HCT116 (cell line): Measurements from ENCODE around the gene OR6K2. TPM values are rescaled to one million over a fixed set of nuclear protein-coding genes. Genes with fewer than 3 reads are reported as not detected.

Experiments
- ATAC-seq: fragments of 200-7000 bp; cut with Tn5 transposase; 2 replicates; pipeline ENCODE4 v1.9.1; 2020; ENCODE audit warnings: mild to moderate bottlenecking, moderate library complexity
- BruUV-seq: library from RNA; stranded (reverse); fragments of 400-500 nt; replicated peaks from 2 replicates; lab custom pipeline; 2021; lab: Mats Ljungman, UMichigan
- CTCF ChIA-PET: fragments of 300-600 bp; sonication (Branson Sonifier 250); formaldehyde crosslinking; loops from one replicate; lab custom pipeline; 2021; ENCODE audit warnings: antibody characterized with exemption; lab: Charles Lee
- POLR2A ChIA-PET: fragments of 300-600, 350-600 bp; sonication (Branson Sonifier 250); formaldehyde crosslinking; loops from one replicate; lab custom pipeline; 2021; ENCODE audit warnings: antibody characterized with exemption; lab: Charles Lee
- RAD21 ChIA-PET, 2 experiments: fragments of 300-600 bp; sonication (Branson Sonifier 250); formaldehyde crosslinking; loops; one replicate each; lab custom pipeline; 2023; ENCODE audit warnings: low total read pairs in 2 of 2; ENCODE audit not compliant: uncharacterized antibody in 2 of 2, unreplicated experiment in 2 of 2, low non-redundant PET in 1 of 2; lab: Charles Lee
- DNase-seq: peaks from one replicate; pipeline ENCODE4 v3.0.0-alpha.2; 2010; ENCODE audit warnings: low read depth, low spot score
- H2AFZ ChIP-seq: fragments of 200-600 bp; shearing (Covaris generic), sonication (generic); 2 replicates; pipeline ENCODE4 v1.6.1; 2017; ENCODE audit warnings: low read depth, mixed run types, mixed read lengths, antibody characterized with exemption, low read length; ENCODE audit not compliant: poor library complexity, severe bottlenecking
- H3K27ac ChIP-seq: 2 replicates; pipeline ENCODE4 v1.5.1; 2012; ENCODE audit warnings: low read depth, low read length
- H3K27me3 ChIP-seq: fragments of 200-600 bp; sonication (generic); 2 replicates; pipeline ENCODE4 v1.6.1; 2016; ENCODE audit warnings: mixed run types, low read length, mixed read lengths; ENCODE audit not compliant: insufficient read depth
- H3K36me3 ChIP-seq, 2 experiments: fragments of 200-500 bp in 1 of 2; fragments of 200-600 bp in 1 of 2; sonication (Bioruptor generic) in 1 of 2; sonication (generic) in 1 of 2; 2 replicates each; pipeline versions ENCODE4 v1.5.1 to v1.6.1; 2014 to 2016; ENCODE audit warnings: low read length in 2 of 2, inconsistent platforms in 1 of 2, mixed read lengths in 1 of 2, mixed run types in 1 of 2; ENCODE audit not compliant: insufficient read depth in 2 of 2, control insufficient read depth in 1 of 2
- H3K4me1 ChIP-seq, 2 experiments: fragments of 200-600 bp in 1 of 2; sonication (generic) in 1 of 2; 2 replicates each; pipeline versions ENCODE4 v1.5.1 to v1.6.1; 2012 to 2017; ENCODE audit warnings: low read length in 2 of 2, inconsistent platforms in 1 of 2, mild to moderate bottlenecking in 1 of 2, mixed read lengths in 1 of 2, mixed run types in 1 of 2, moderate library complexity in 1 of 2; ENCODE audit not compliant: insufficient read depth in 2 of 2, control insufficient read depth in 1 of 2
- H3K4me2 ChIP-seq: fragments of 200-600 bp; sonication (generic); 2 replicates; pipeline ENCODE4 v1.6.1; 2017; ENCODE audit warnings: mixed run types, low read length, mixed read lengths
- H3K4me3 ChIP-seq, 2 experiments: fragments of 200-600 bp in 1 of 2; sonication (generic) in 1 of 2; replicated peaks in 1 of 2; 2 replicates each; pipeline ENCODE4 v1.5.1; 2011 to 2016; ENCODE audit warnings: low read length in 2 of 2, control low read depth in 1 of 2, low read depth in 1 of 2, mild to moderate bottlenecking in 1 of 2, mixed read lengths in 1 of 2, mixed run types in 1 of 2
- H3K79me2 ChIP-seq: fragments of 200-600 bp; sonication (generic); 2 replicates; pipeline ENCODE4 v1.6.1; 2017; ENCODE audit warnings: mild to moderate bottlenecking, mixed run types, low read length, moderate library complexity, mixed read lengths; ENCODE audit not compliant: insufficient read depth
- H3K9ac ChIP-seq: fragments of 200-600 bp; sonication (generic); 2 replicates; pipeline ENCODE4 v1.6.1; 2016; ENCODE audit warnings: low read length, mixed read lengths
- H3K9me2 ChIP-seq: fragments of 200-600 bp; sonication (generic), shearing (Covaris generic); 2 replicates; pipeline ENCODE4 v1.6.1; 2017; ENCODE audit warnings: mixed run types, mild to moderate bottlenecking, moderate library complexity; ENCODE audit not compliant: insufficient read depth
- H3K9me3 ChIP-seq, 2 experiments: fragments of 200-500 bp in 1 of 2; fragments of 200-600 bp in 1 of 2; sonication (Bioruptor generic) in 1 of 2; sonication (generic) in 1 of 2; 2 replicates each; pipeline ENCODE4 v1.6.1; 2014 to 2017; ENCODE audit warnings: low read length in 2 of 2, mixed read lengths in 2 of 2, inconsistent platforms in 1 of 2, low read depth in 1 of 2, mild to moderate bottlenecking in 1 of 2, mixed run types in 1 of 2, moderate library complexity in 1 of 2; ENCODE audit not compliant: control insufficient read depth in 1 of 2, insufficient read depth in 1 of 2
- H4K20me1 ChIP-seq: fragments of 200-600 bp; sonication (generic), shearing (Covaris generic); 2 replicates; pipeline ENCODE4 v1.6.1; 2017; ENCODE audit warnings: mixed run types, mild to moderate bottlenecking, moderate library complexity; ENCODE audit not compliant: insufficient read depth
- CBX3 ChIP-seq: IDR thresholded peaks from 2 replicates; pipeline ENCODE4 v1.6.1; 2012; ENCODE audit warnings: low read depth
- CEBPB ChIP-seq: IDR thresholded peaks from 2 replicates; pipeline ENCODE4 v1.6.1; 2012; ENCODE audit warnings: low read depth
- ELF1 ChIP-seq: IDR thresholded peaks from 2 replicates; pipeline ENCODE4 v1.6.1; 2012; ENCODE audit warnings: low read depth, borderline replicate concordance
- JUND ChIP-seq: IDR thresholded peaks from 2 replicates; pipeline ENCODE4 v1.6.1; 2012
- MAX ChIP-seq: IDR thresholded peaks from 2 replicates; pipeline ENCODE4 v1.6.1; 2012
- POLR2AphosphoS5 ChIP-seq: IDR thresholded peaks from 2 replicates; pipeline ENCODE4 v1.6.1; 2011; ENCODE audit warnings: mild to moderate bottlenecking, low read depth, low read length, moderate library complexity
- SIN3A ChIP-seq: IDR thresholded peaks from 2 replicates; pipeline ENCODE4 v1.6.1; 2012; ENCODE audit warnings: low read depth
- SP1 ChIP-seq: IDR thresholded peaks from 2 replicates; pipeline ENCODE4 v1.6.1; 2012; ENCODE audit warnings: low read depth
- TCF7L2 ChIP-seq: IDR thresholded peaks from 2 replicates; pipeline ENCODE4 v1.7.0; 2011; ENCODE audit warnings: borderline replicate concordance, inconsistent platforms; ENCODE audit not compliant: insufficient read depth, insufficient read length; ENCODE audit errors: extremely low read depth
- ZBTB33 ChIP-seq: IDR thresholded peaks from 2 replicates; pipeline ENCODE4 v1.6.1; 2011; ENCODE audit warnings: mild to moderate bottlenecking, low read length, moderate library complexity; ENCODE audit not compliant: insufficient replicate concordance; ENCODE audit errors: extremely low read depth
- intact Hi-C: fragments of 100-400 bp; cut with micrococcal nuclease; formaldehyde crosslinking; loops from 2 replicates; pipeline ENCODE4 v1.10.0; 2022
- total RNA-seq: library from RNA; stranded (reverse); gene quantifications from one replicate; pipeline ENCODE4 v1.2.1, GENCODE V29; 2021; ENCODE audit not compliant: unreplicated experiment

The OR6K2 gene
- total RNA-seq, 1 experiment from 2014 or later = not detected

GRCh38 chr1:158706096-158706495 is 5.6 kb upstream of the OR6K2 start:
- ChIA-PET CTCF (no interaction called here), POLR2A (no interaction called here)
- DNase-seq = no peak
- Histone ChIP-seq H3K4me1 (no peaks in the 10 kb centered on the region), H3K79me2 (no peaks in the 10 kb centered on the region), H3K27me3 (no peaks in the 10 kb centered on the region), H3K9me3 (no peaks in the 10 kb centered on the region; a peak in 1 of 4 replicates), H3K9ac (no peak overlapping the region)
- no peak for ATAC-seq
- intact Hi-C loops = no loop called here
- TF ChIP-seq CEBPB (no peak), TCF7L2 (no peak), ELF1 (no peak), SP1 (no peak)
- TF ChIP-seq, all 23 proteins: peak for 0
- H3K27ac ChIP-seq = no peak overlapping the region
- H3K9me2 ChIP-seq = no peaks in the 10 kb centered on the region
- no peak overlapping the region for H3K4me2 ChIP-seq
- RAD21 ChIA-PET = no interaction called here
- no peaks in the 10 kb centered on the region for H3K36me3 ChIP-seq
- no peak overlapping the region for H3K4me3 ChIP-seq
- no peak overlapping the region for H2AFZ ChIP-seq
- H4K20me1 ChIP-seq = no peaks in the 10 kb centered on the region
- no TSS peak for BruUV-seq

GRCh38 chr1:158694596-158694995 is 5.9 kb downstream of the OR6K2 start:
- ChIA-PET POLR2A (no interaction called here), CTCF (no interaction called here)
- no peaks in the 10 kb centered on the region for H3K4me1 ChIP-seq
- H3K27ac ChIP-seq = no peak overlapping the region
- intact Hi-C loops = no loop called here
- no peaks in the 10 kb centered on the region for H3K79me2 ChIP-seq
- no peak overlapping the region for H3K4me2 ChIP-seq
- H3K9me2 ChIP-seq = no peaks in the 10 kb centered on the region
- no peaks in the 10 kb centered on the region; the same call in 1 of the 2 replicates for H4K20me1 ChIP-seq
- no peak overlapping the region for H2AFZ ChIP-seq
- no peaks in the 10 kb centered on the region for H3K9me3 ChIP-seq
- TF ChIP-seq ZBTB33 = no peak
- TF ChIP-seq MAX = no peak
- TF ChIP-seq JUND = no peak
- no peak for TF ChIP-seq SIN3A
- no peak for TF ChIP-seq POLR2AphosphoS5
- TF ChIP-seq CBX3 = no peak
- TF ChIP-seq, all 23 proteins: peak for 0
- no TSS peak for BruUV-seq
- ATAC-seq (no peak), DNase-seq (no peak)
- RAD21 ChIA-PET = no interaction called here
- Histone ChIP-seq H3K9ac (no peak overlapping the region), H3K4me3 (no peak overlapping the region), H3K36me3 (no peaks in the 10 kb centered on the region), H3K27me3 (no peaks in the 10 kb centered on the region)
